ENCODE results near the gene ZMYM1.

- TF ChIP-seq EZH2 (IDR thresholded peaks at IDR 0.05; ENCODE audit: low read depth, low read length, severe bottlenecking) (no peak), RBBP5 (IDR thresholded peaks at IDR 0.05; ENCODE audit: borderline replicate concordance, low read depth, low read length) (no peak), RAD21 (IDR thresholded peaks at IDR 0.05 in 1 of 2, conservative IDR thresholded peaks at IDR 0.05 in 1 of 2; ENCODE audit: low read depth in 2 of 2, low read length in 2 of 2) (no peak), CREB1 (IDR thresholded peaks at IDR 0.05) (no peak), POLR2AphosphoS5 (IDR thresholded peaks at IDR 0.05; ENCODE audit: low read depth, low read length) (no peak), CEBPB (IDR thresholded peaks at IDR 0.05; ENCODE audit: low read depth, low read length) (no peak), SP4 (IDR thresholded peaks at IDR 0.05; ENCODE audit: low read length) (no peak), CTCF (IDR thresholded peaks at IDR 0.05; ENCODE audit: control extremely low read depth in 1 of 3, insufficient read depth in 1 of 3, low read depth in 1 of 3, low read length in 3 of 3) (no peak), SIN3A (conservative IDR thresholded peaks at IDR 0.05 in 1 of 2, IDR thresholded peaks at IDR 0.05 in 1 of 2; ENCODE audit: low read depth in 1 of 2, low read length in 2 of 2) (no peak), GTF2F1 (IDR thresholded peaks at IDR 0.05; ENCODE audit: borderline replicate concordance, low read depth, low read length) (no peak), POLR2A (IDR thresholded peaks at IDR 0.05; ENCODE audit: control extremely low read depth in 1 of 2, low read depth in 2 of 2, low read length in 2 of 2) (no peak), SP2 (IDR thresholded peaks at IDR 0.05; ENCODE audit: low read length) (no peak)
Measured at GRCh38 chr1:35129080-35129479, 49.9 kb downstream of the ZMYM1 start.
